ENCODE results near the gene U2AF2. TPM values are rescaled to one million over a fixed set of nuclear protein-coding genes. Genes with fewer than 3 reads are reported as not detected.

The U2AF2 gene
- total RNA-seq, 1 donor from 2014 or later = 273 TPM

GRCh38 chr19:55680339-55681130 lies 25.7 kb downstream of the U2AF2 start:
- Mint-ChIP-seq H3K4me1 (peaks cover 64% of the 10 kb centered on the region), H3K36me3 (ENCODE audit: low read depth) (peaks cover 75% of the 10 kb centered on the region), H3K27me3 (no peaks in the 10 kb centered on the region), H3K4me3 (no peak overlapping the region), H3K9me3 (no peaks in the 10 kb centered on the region), H3K27ac (no peak overlapping the region)
- ATAC-seq (ENCODE audit: low read depth) (no peak), DNase-seq (no peak)
- no peak for TF ChIP-seq CTCF (IDR thresholded peaks at IDR 0.05)
- intact Hi-C loops (cut with micrococcal nuclease) = no loop called here
- CTCF ChIA-PET = no interaction called here
- POLR2A ChIA-PET = no interaction called here

- peaks cover 63% of the 10 kb centered on the region for H3K4me1 Mint-ChIP-seq
- peaks cover 81% of the 10 kb centered on the region for H3K36me3 Mint-ChIP-seq (ENCODE audit: low read depth)
- H3K27ac Mint-ChIP-seq = no peak overlapping the region
- TF ChIP-seq CTCF (IDR thresholded peaks at IDR 0.05) = no peak
- intact Hi-C loops (cut with micrococcal nuclease) = no loop called here
- POLR2A ChIA-PET = interaction anchor here (0.7 kb wide), 1 partner anchor 27 kb away, joined by 4 read pairs; no protein-coding TSS in a partner anchor
- H3K4me3 Mint-ChIP-seq = no peak overlapping the region
- DNase-seq (no peak), ATAC-seq (ENCODE audit: low read depth) (no peak)
- H3K9me3 Mint-ChIP-seq = no peaks in the 10 kb centered on the region
- H3K27me3 Mint-ChIP-seq = no peaks in the 10 kb centered on the region
- CTCF ChIA-PET = no interaction called here
Measured at GRCh38 chr19:55681131-55682092, 26.6 kb downstream of the U2AF2 start.

- peaks cover 58% of the 10 kb centered on the region for H3K4me1 Mint-ChIP-seq
- TF ChIP-seq CTCF (IDR thresholded peaks at IDR 0.05) = no peak
- H3K27me3 Mint-ChIP-seq = no peaks in the 10 kb centered on the region
- POLR2A ChIA-PET = no interaction called here
- H3K4me3 Mint-ChIP-seq = no peak overlapping the region
- CTCF ChIA-PET = interaction anchor here (1.1 to 1.2 kb wide), 2 partner anchors 51 to 53 kb away, joined by 3 read pairs; no protein-coding TSS in a partner anchor
- H3K9me3 Mint-ChIP-seq = no peaks in the 10 kb centered on the region
- DNase-seq = no peak
- intact Hi-C loops (cut with micrococcal nuclease) = no loop called here
- no peak overlapping the region for H3K27ac Mint-ChIP-seq
- peaks cover 81% of the 10 kb centered on the region for H3K36me3 Mint-ChIP-seq (ENCODE audit: low read depth)
- ATAC-seq (ENCODE audit: low read depth) = no peak
Measured at GRCh38 chr19:55683449-55684261, 28.8 kb downstream of the U2AF2 start.

GRCh38 chr19:55684946-55685681 lies 30.3 kb downstream of the U2AF2 start:
- peaks cover 50% of the 10 kb centered on the region for H3K4me1 Mint-ChIP-seq
- H3K9me3 Mint-ChIP-seq = no peaks in the 10 kb centered on the region
- no peak for TF ChIP-seq CTCF (IDR thresholded peaks at IDR 0.05)
- H3K27ac Mint-ChIP-seq = no peak overlapping the region
- intact Hi-C loops (cut with micrococcal nuclease) = no loop called here
- POLR2A ChIA-PET = no interaction called here
- H3K4me3 Mint-ChIP-seq = no peak overlapping the region
- DNase-seq (no peak), ATAC-seq (ENCODE audit: low read depth) (no peak)
- CTCF ChIA-PET = no interaction called here
- peaks cover 77% of the 10 kb centered on the region for H3K36me3 Mint-ChIP-seq (ENCODE audit: low read depth)
- H3K27me3 Mint-ChIP-seq = no peaks in the 10 kb centered on the region

Data from activated B cell treated with CpG ODN at 0.5 μM for 24 hours (primary cell).